ENCODE measurements around the gene CMKLR1. TPM values are rescaled to one million over a fixed set of nuclear protein-coding genes. Genes with fewer than 3 reads are reported as not detected.

The CMKLR1 gene
- total and polyA plus RNA-seq, 9 donors = 2.9 to 6.2 (median 4.2) TPM

Other genes starting within 250 kb of the CMKLR1 start
- 3.7 TPM for gene WSCD2, start 210.0 kb downstream of the CMKLR1 start, total RNA-seq
- gene WSCD2, start 210.0 kb downstream of the CMKLR1 start, polyA plus RNA-seq (ENCODE audit: insufficient read depth in 1 of 8, insufficient read length in 8 of 8, low replicate concordance in 1 of 8) = 1 to 10 TPM in 4 of 8 donors, under 1 TPM in 4; 0.57 to 2.3 (median 1.4) TPM
- gene FICD, start 176.0 kb upstream of the CMKLR1 start, total RNA-seq = 2.5 TPM
- 1 to 10 TPM; 1.8 to 3.3 (median 2.5) TPM for gene FICD, start 176.0 kb upstream of the CMKLR1 start, polyA plus RNA-seq (ENCODE audit: insufficient read depth in 1 of 8, insufficient read length in 8 of 8, low replicate concordance in 1 of 8)
- 39.7 TPM for gene SART3, start 221.9 kb upstream of the CMKLR1 start, total RNA-seq
- gene SART3, start 221.9 kb upstream of the CMKLR1 start, polyA plus RNA-seq (ENCODE audit: insufficient read depth in 1 of 8, insufficient read length in 8 of 8, low replicate concordance in 1 of 8) = 10 to 100 TPM; 30.8 to 41.4 (median 34.7) TPM
- 106 TPM for gene ISCU, start 223.3 kb upstream of the CMKLR1 start, total RNA-seq
- 10 to 100 TPM; 77.4 to 90.4 (median 84.6) TPM for gene ISCU, start 223.3 kb upstream of the CMKLR1 start, polyA plus RNA-seq (ENCODE audit: insufficient read depth in 1 of 8, insufficient read length in 8 of 8, low replicate concordance in 1 of 8)